HG02938 (cell line): ENCODE results near the gene DHRS3.

Source experiments
- ATAC-seq: cut with Tn5 transposase; IDR thresholded peaks from one replicate; pipeline ENCODE4 v1.9.1; 2021; ENCODE audit warnings: mild to moderate bottlenecking, moderate library complexity; ENCODE audit not compliant: unreplicated experiment

DHRS3 gene

DNA sequence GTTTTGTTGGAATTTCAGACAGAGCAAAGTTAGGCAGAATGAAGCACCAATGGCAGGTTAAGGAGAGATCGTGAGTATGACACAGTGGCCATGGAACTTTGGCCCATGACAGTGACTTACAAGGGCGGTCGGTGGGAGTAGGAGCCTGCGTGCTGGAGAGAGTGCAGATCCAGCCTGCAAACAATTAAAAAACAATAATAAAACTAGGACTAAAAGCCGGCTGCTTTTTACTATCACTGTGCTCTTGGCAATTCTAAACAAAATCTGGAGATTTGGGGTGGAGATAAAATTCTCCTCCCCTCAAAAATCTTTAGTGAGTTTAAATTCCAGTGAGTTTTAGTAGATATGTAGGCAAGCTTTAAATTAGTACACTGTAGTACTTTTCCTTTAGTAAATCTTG is 96.9 kb downstream of the DHRS3 start:
- no peak for ATAC-seq

DNA sequence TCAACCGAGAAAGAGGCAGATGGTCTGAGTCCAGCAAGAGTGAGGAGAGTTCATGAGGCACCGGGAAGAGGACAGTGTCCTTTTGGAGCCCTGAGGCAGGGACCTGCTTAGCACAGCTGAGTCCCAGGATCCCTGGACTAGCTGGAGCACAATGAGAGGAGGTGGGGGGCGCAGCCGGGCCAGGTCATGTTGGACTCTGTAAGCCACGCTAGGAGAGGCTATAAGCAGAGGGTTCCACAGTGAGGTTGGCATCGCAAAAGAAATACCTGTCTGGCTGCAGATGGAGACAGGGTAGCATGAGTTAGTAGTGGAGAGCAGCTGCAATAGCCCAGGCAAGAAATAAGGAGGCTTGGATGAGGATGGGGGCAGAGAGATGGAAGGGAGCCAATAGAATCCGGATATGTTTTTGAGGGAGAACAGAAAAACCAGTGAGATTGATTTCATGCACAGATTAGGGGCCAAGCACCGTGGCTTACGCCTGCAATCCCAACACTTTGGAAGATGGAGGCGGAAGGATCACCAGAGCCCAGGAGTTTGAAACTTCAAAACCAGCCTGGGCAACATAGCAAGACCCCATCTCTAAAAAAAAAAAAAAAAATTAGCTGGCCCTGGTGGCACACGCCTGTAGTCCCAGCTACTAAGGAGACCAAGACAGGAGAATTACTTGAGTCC is 98.2 kb downstream of the DHRS3 start:
- ATAC-seq = no peak

DNA sequence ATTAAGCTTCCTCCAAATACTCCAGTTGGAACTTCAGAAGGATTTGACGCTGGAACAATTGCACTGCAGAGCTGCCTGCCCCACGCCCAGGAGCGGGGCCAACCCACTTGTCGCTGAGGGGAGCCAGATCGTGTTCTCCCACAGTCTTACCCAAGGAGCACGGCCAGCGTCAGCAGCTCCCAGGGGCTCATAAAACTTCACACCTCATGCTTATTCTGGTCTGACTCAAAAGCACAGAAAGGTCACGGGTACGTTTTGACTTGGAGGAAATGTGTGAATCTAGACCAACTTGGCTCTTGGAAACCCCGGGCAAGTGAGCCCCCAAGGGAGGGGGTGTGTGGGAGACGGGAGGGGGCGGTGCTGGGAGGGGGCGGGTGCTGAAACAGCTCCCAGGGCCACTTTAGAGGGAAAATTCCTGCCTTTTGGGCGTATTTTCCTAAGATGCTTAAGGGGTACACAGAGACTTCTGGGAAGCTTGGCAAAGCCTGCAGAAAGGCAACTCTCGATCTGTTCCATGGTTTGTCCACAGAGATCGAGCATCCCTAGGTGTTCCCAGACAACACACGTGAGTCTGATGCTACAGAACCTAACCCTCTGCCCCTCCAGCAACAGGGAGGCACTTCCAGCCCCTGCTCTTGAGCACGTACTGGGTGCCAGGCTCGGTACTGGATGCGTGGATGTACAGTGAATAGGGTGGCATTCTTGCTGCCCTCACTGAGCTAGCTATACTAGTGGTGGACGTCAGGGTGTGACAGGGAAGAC is 98.9 kb downstream of the DHRS3 start:
- ATAC-seq = no peak
